Measurements from ENCODE around the gene CDH23. TPM values are rescaled to one million over a fixed set of nuclear protein-coding genes. Genes with fewer than 3 reads are reported as not detected.

Gene CDH23
- total RNA-seq, 4 donors from 2014 or later: 0.57 to 5.9 (median 1.0) TPM

DNA sequence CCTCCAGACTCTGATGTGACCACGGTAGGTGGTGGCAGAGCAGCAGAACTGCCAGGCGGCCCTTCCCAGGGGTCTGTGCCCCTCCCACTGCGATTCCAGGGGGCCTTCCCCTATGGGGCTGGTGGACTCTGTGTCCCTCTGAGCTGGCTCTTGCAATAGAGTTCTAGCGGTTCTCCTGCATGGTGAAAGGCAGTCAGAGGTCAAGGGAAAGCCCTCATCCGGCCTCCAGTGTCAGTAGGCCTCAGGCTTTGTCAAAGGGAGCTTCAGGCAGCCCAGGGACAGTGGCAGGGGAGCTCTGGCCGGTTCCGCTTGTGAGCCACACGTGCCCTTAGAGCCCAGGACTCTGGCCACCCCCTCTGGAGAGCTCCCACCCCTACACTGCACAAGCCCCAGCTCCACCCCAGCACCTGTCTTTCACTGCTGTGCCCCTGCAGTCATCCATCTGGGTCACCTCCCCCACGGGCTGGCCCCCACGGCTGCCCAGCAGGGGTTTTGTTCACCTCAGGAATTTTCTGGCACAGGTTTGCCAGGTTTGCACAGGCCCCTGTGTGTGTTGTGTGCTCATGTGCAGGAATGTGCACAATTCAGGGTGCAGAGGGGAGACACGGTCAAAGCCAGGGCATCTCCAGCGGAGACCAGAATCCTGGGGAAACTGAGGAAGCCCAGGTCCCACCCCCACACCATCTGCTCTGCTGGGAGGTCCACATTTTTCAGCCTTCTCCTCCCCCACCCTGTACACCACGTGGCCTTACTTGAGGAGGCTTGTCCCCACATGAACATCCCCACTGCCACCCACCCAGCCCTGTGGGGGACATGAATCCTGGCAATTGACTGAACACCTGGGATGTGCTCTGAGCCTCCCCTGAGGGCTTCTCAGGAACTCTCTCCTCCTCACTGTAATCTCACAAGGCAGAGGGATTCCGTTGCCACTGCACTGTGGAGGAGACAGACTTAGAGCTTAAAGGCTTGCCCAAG is 299.1 kb downstream of the CDH23 start:
- DNase-seq: no peak
- WGBS, 2 donors: 64 to 80% methylated on average over 2 to 9 of the region's 14 CpGs
- no peaks in the 10 kb centered on the region for H3K36me3 ChIP-seq
- H3K4me1 ChIP-seq: peaks cover 0 to 46% (median 9%) of the 10 kb centered on the region in 3 donors
- TF ChIP-seq POLR2A (IDR thresholded peaks at IDR 0.05): no peak
- TF ChIP-seq, protein P1, sequence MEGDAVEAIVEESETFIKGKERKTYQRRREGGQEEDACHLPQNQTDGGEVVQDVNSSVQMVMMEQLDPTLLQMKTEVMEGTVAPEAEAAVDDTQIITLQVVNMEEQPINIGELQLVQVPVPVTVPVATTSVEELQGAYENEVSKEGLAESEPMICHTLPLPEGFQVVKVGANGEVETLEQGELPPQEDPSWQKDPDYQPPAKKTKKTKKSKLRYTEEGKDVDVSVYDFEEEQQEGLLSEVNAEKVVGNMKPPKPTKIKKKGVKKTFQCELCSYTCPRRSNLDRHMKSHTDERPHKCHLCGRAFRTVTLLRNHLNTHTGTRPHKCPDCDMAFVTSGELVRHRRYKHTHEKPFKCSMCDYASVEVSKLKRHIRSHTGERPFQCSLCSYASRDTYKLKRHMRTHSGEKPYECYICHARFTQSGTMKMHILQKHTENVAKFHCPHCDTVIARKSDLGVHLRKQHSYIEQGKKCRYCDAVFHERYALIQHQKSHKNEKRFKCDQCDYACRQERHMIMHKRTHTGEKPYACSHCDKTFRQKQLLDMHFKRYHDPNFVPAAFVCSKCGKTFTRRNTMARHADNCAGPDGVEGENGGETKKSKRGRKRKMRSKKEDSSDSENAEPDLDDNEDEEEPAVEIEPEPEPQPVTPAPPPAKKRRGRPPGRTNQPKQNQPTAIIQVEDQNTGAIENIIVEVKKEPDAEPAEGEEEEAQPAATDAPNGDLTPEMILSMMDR (IDR thresholded peaks at IDR 0.05): no peak
- H3K9me3 ChIP-seq: no peaks in the 10 kb centered on the region
- intact Hi-C loops (cut with DNase I): no loop called here
- H3K27me3 ChIP-seq: no peaks in the 10 kb centered on the region
- H3K27ac ChIP-seq: no peak overlapping the region
- H3K4me3 ChIP-seq: no peak overlapping the region

GRCh38 chr10:71696628-71697326 is 300.1 kb downstream of the CDH23 start:
- H3K4me3 ChIP-seq: no peak overlapping the region
- intact Hi-C loops (cut with DNase I): no loop called here
- no peak for DNase-seq
- TF ChIP-seq, protein P1 (IDR thresholded peaks at IDR 0.05): peak; percentile 66 to 87 (median 78)
- no peak for TF ChIP-seq POLR2A (IDR thresholded peaks at IDR 0.05)
- no peak overlapping the region for H3K27ac ChIP-seq
- H3K27me3 ChIP-seq: no peaks in the 10 kb centered on the region
- H3K4me1 ChIP-seq: peaks cover 0 to 46% (median 9%) of the 10 kb centered on the region in 3 donors
- 33 to 51% methylated on average over 5 to 7 of the region's 10 CpGs for WGBS, 2 donors
- no peaks in the 10 kb centered on the region for H3K9me3 ChIP-seq
- no peaks in the 10 kb centered on the region for H3K36me3 ChIP-seq

DNA sequence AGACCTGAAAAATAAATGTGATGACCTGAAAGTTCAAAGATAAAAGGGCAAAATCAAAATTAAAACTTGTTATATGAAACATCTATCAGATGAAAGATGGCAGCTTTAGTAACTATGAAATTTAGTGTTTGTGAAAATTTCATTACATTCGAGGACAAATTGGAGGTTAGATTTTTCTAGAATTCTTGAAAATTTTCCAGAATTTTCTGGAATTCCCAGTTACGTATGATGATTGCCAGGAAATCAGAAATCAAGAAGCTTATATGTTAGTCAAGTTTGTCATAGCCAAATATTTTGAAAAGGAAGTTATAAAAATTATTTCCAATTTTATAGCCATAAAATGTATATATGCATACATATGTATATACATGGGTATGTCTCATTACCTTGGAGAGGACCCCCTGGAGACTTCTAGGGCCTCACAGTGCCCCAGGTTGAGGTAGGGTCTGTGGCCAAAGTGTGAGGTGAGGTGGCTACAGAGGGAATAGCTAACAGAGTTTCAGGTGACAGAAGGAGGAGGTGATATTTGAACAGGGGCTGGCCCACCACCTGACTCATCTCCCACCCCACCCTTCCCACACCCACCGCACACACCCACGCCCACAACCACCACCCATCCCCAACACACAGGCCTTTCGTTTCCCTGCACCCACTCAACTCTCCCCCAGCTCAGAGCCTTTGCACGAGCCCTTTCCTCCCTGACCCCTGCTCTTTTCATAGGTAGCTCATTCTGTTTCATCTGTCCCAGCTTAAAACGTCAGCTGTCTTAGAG is 301.4 kb downstream of the CDH23 start:
- H3K9me3 ChIP-seq: no peaks in the 10 kb centered on the region
- intact Hi-C loops (cut with DNase I): no loop called here
- H3K27ac ChIP-seq: no peak overlapping the region
- H3K4me1 ChIP-seq: peaks cover 0 to 37% (median 9%) of the 10 kb centered on the region in 3 donors
- TF ChIP-seq, protein P1 (IDR thresholded peaks at IDR 0.05): no peak
- no peak for TF ChIP-seq POLR2A (IDR thresholded peaks at IDR 0.05)
- H3K4me3 ChIP-seq: no peak overlapping the region
- H3K27me3 ChIP-seq: no peaks in the 10 kb centered on the region
- H3K36me3 ChIP-seq: no peaks in the 10 kb centered on the region
- 55 to 69% methylated on average over 5 to 7 of the region's 7 CpGs for WGBS, 2 donors
- no peak for DNase-seq

GRCh38 chr10:71698737-71699136 is 302.0 kb downstream of the CDH23 start:
- no peak for TF ChIP-seq POLR2A (IDR thresholded peaks at IDR 0.05)
- TF ChIP-seq, protein P1 (IDR thresholded peaks at IDR 0.05): no peak
- no peak overlapping the region for H3K4me3 ChIP-seq
- H3K27me3 ChIP-seq: no peaks in the 10 kb centered on the region
- DNase-seq: no peak
- no peak overlapping the region for H3K27ac ChIP-seq
- whole genome bisulfite sequencing, 2 donors: 82% methylated on average over 5 of the region's 5 CpGs
- H3K36me3 ChIP-seq: no peaks in the 10 kb centered on the region
- H3K4me1 ChIP-seq: peaks cover 0 to 31% (median 9%) of the 10 kb centered on the region in 3 donors
- no peaks in the 10 kb centered on the region for H3K9me3 ChIP-seq
- intact Hi-C loops (cut with DNase I): no loop called here
